K562 (cell line): ENCODE data around the gene CHN1. TPM values are rescaled to one million over a fixed set of nuclear protein-coding genes. Genes with fewer than 3 reads are reported as not detected.

ENCODE experiments used
- ATAC-seq: fragments of 200-7000 bp; cut with Tn5 transposase; 3 replicates; pipeline ENCODE4 v1.9.1; 2020; ENCODE audit warnings: moderate library complexity
- BruUV-seq: library from RNA; stranded (reverse); fragments of 400-500 nt; replicated peaks from 2 replicates; lab custom pipeline; 2021; lab: Mats Ljungman, UMichigan
- CTCF ChIA-PET: fragments of 300-600 bp; formaldehyde crosslinking; extraction: SDS; loops from one replicate; lab custom pipeline; 2021; ENCODE audit warnings: low intra/inter-chr PET ratio; lab: Yijun Ruan, JAX
- POLR2A ChIA-PET: fragments of 300-600, 350-650 bp; sonication (Branson Sonifier 250); formaldehyde crosslinking; extraction: SDS; loops from one replicate; lab custom pipeline; 2021; ENCODE audit warnings: antibody characterized with exemption, inconsistent platforms; lab: Yijun Ruan, JAX
- DNase-seq, 4 experiments: peaks; one replicate each; pipeline versions ENCODE4 v3.0.0 to v3.0.0-alpha.2; 2011 to 2018; ENCODE audit warnings: low spot score in 3 of 4, mixed read lengths in 3 of 4; ENCODE audit errors: extremely low read depth in 1 of 4
- FAIRE-seq: peaks from 2 replicates; lab custom pipeline; 2011; peaks lifted over from hg19 to GRCh38; lab: Jason Lieb, UNC
- H2AFZ ChIP-seq: 2 replicates; pipeline ENCODE4 v1.6.0; 2011; ENCODE audit warnings: low read depth, low read length, control low read depth, inconsistent platforms
- H3K27ac ChIP-seq: fragments of 200-600 bp; 3 replicates; pipeline ENCODE4 v1.8.0; 2011; ENCODE audit warnings: low read depth, mild to moderate bottlenecking, control low read depth, inconsistent platforms, low read length, moderate library complexity, mixed read lengths; ENCODE audit errors: extremely low read depth
- H3K27me3 ChIP-seq, 2 experiments: fragments of 300-600 bp in 1 of 2; 2 replicates in 1 of 2; 3 replicates in 1 of 2; pipeline versions ENCODE4 v1.6.0 to v1.8.0; 2011; ENCODE audit warnings: inconsistent platforms in 2 of 2, low read length in 2 of 2, mild to moderate bottlenecking in 1 of 2, mixed read lengths in 1 of 2, moderate library complexity in 1 of 2; ENCODE audit not compliant: control insufficient read depth in 2 of 2, insufficient read depth in 2 of 2
- H3K36me3 ChIP-seq: fragments of 300-600 bp; 3 replicates; pipeline ENCODE4 v1.8.0; 2011; ENCODE audit warnings: mild to moderate bottlenecking, low read length, inconsistent platforms; ENCODE audit not compliant: control insufficient read depth, insufficient read depth
- H3K4me1 ChIP-seq, 2 experiments: fragments of 200-600 bp in 1 of 2; replicated peaks in 1 of 2; 2 replicates in 1 of 2; 3 replicates in 1 of 2; pipeline versions ENCODE4 v1.5.1 to v1.8.0; 2011; ENCODE audit warnings: inconsistent platforms in 2 of 2, low read length in 2 of 2, mild to moderate bottlenecking in 1 of 2, mixed read lengths in 1 of 2, moderate library complexity in 1 of 2; ENCODE audit not compliant: control insufficient read depth in 2 of 2, insufficient read depth in 2 of 2
- H3K4me2 ChIP-seq: 2 replicates; pipeline ENCODE4 v1.6.1; 2011; ENCODE audit warnings: low read length, control low read depth, inconsistent platforms, mixed read lengths; ENCODE audit not compliant: insufficient read depth
- H3K4me3 ChIP-seq: fragments of 200-600 bp; sonication (generic), shearing (Covaris generic); 2 replicates; pipeline ENCODE4 v1.5.1; 2016; ENCODE audit warnings: control low read depth, inconsistent platforms
- H3K79me2 ChIP-seq: fragments of 200-600 bp; 3 replicates; pipeline ENCODE4 v1.8.0; 2011; ENCODE audit warnings: low read length, inconsistent platforms; ENCODE audit not compliant: control insufficient read depth, insufficient read depth
- H3K9ac ChIP-seq, 2 experiments: 2 replicates each; pipeline versions ENCODE4 v1.6.0 to v1.6.1; 2011; ENCODE audit warnings: low read depth in 2 of 2, low read length in 2 of 2, control low read depth in 1 of 2, inconsistent platforms in 1 of 2, mild to moderate bottlenecking in 1 of 2, mixed read lengths in 1 of 2; ENCODE audit not compliant: insufficient read depth in 1 of 2
- H3K9me1 ChIP-seq: one replicate; pipeline ENCODE4 v1.6.0; 2011; ENCODE audit warnings: inconsistent platforms, mild to moderate bottlenecking, low read length, moderate library complexity; ENCODE audit not compliant: control insufficient read depth, insufficient read depth
- H3K9me3 ChIP-seq: replicated peaks from 2 replicates; pipeline ENCODE4 v1.5.1; 2011; ENCODE audit warnings: low read depth, low read length, inconsistent platforms; ENCODE audit not compliant: control insufficient read depth, insufficient read depth
- H4K20me1 ChIP-seq: replicated peaks from 2 replicates; pipeline ENCODE4 v1.6.1; 2011; ENCODE audit warnings: low read length, inconsistent platforms, mixed read lengths; ENCODE audit not compliant: control insufficient read depth, insufficient read depth
- HDAC6 ChIP-seq: IDR thresholded peaks from 2 replicates; pipeline ENCODE4 v1.6.1; 2012; ENCODE audit warnings: low read depth, mild to moderate bottlenecking, control low read depth, inconsistent platforms, low read length, moderate library complexity
- HLTF ChIP-seq: fragments of 450-650 bp; IDR thresholded peaks from 2 replicates; pipeline ENCODE4 v1.6.1; 2016
- JUN ChIP-seq, 2 experiments: sonication (generic) in 1 of 2; formaldehyde crosslinking in 1 of 2; IDR thresholded peaks; 2 replicates each; pipeline versions ENCODE4 v1.6.1 to v1.8.0; 2012 to 2022; ENCODE audit warnings: borderline replicate concordance in 2 of 2, mild to moderate bottlenecking in 2 of 2, improper control_type of control experiment in 1 of 2, low read depth in 1 of 2, low read length in 1 of 2, missing genetic modification reagents in 1 of 2
- MECOM ChIP-seq: fragments of 250-450 bp; sonication (Bioruptor Pico); IDR thresholded peaks from 2 replicates; pipeline ENCODE4 v1.8.0; 2022; ENCODE audit warnings: inconsistent platforms
- NCOA2 ChIP-seq, 2 experiments: fragments of 450-650 bp; IDR thresholded peaks; 2 replicates each; pipeline ENCODE4 v1.6.1; 2018; ENCODE audit warnings: mild to moderate bottlenecking in 2 of 2, moderate library complexity in 1 of 2; ENCODE audit not compliant: partially characterized antibody in 2 of 2
- PCBP1 ChIP-seq: fragments of 200-400 bp; formaldehyde crosslinking; IDR thresholded peaks from 2 replicates; pipeline ENCODE4 v1.6.1; 2018; ENCODE audit warnings: mild to moderate bottlenecking, low read depth, low read length; ENCODE audit not compliant: poor library complexity, severe bottlenecking
- POLR2AphosphoS5 ChIP-seq: IDR thresholded peaks from 2 replicates; pipeline ENCODE4 v1.6.1; 2011; ENCODE audit warnings: mild to moderate bottlenecking, low read depth, low read length, moderate library complexity; ENCODE audit not compliant: control insufficient read depth, insufficient read depth
- SMAD4 ChIP-seq: fragments of 250-450 bp; sonication (Bioruptor Pico); conservative IDR thresholded peaks from 2 replicates; pipeline ENCODE4 v1.8.0; 2021; ENCODE audit warnings: inconsistent platforms, mild to moderate bottlenecking, moderate library complexity
- ZBTB7A ChIP-seq: IDR thresholded peaks from 2 replicates; pipeline ENCODE4 v1.6.1; 2011; ENCODE audit warnings: low read depth, mild to moderate bottlenecking, low read length, moderate library complexity, borderline replicate concordance; ENCODE audit not compliant: control insufficient read depth
- ZNF408 ChIP-seq: fragments of 250-450 bp; sonication (Bioruptor Pico); IDR thresholded peaks from 2 replicates; pipeline ENCODE4 v1.4.0; 2020; ENCODE audit warnings: low read depth, mild to moderate bottlenecking, moderate library complexity
- ZNF644 ChIP-seq: fragments of 200-800 bp; sonication (Bioruptor generic); IDR thresholded peaks from 2 replicates; pipeline ENCODE4 v1.6.1; 2016; ENCODE audit warnings: low read depth, missing genetic modification characterization, missing compliant biosample characterization
- WGBS: fragments of 100-300 bp; shearing (Covaris generic); methylation state at CpG from one replicate; pipeline ENCODE4 v1.1.6; 2016; ENCODE audit warnings: low coverage, mixed read lengths; ENCODE audit not compliant: insufficient coverage; ENCODE audit errors: missing lambda C conversion rate; 5-methylcytosine and 5-hydroxymethylcytosine counted together
- in situ Hi-C: fragments of 300-500 bp; cut with MboI; formaldehyde crosslinking; loops from 4 replicates; pipeline ENCODE4 v1.15.0; 2018; ENCODE audit warnings: inconsistent platforms, mixed read lengths
- intact Hi-C: fragments of 100-400 bp; cut with micrococcal nuclease; formaldehyde crosslinking; loops from 2 replicates; pipeline ENCODE4 v1.14.2; 2022
- polyA plus RNA-seq, 8 experiments: library from polyadenylated mRNA; depleted of rRNA in 4 of 8; stranded (reverse) in 5 of 8; unstranded in 3 of 8; fragments of >200 nt; fragmentation: Nextera tagmentation in 2 of 8; fragmentation: Illumina TruSeq in 1 of 8; extraction: Ambion mirVana in 2 of 8; extraction: Trizol in 1 of 8; gene quantifications; 2 replicates each; pipeline versions ENCODE4 v1.2.1 to v1.2.3, GENCODE V29; 2011 to 2014; ENCODE audit warnings: inconsistent platforms in 1 of 8, missing spikeins in 1 of 8
- total RNA-seq, 7 experiments: library from RNA; depleted of rRNA in 6 of 7; stranded (reverse); fragments of >200 nt in 6 of 7; fragmentation: Illumina TruSeq in 2 of 7; extraction: Trizol in 2 of 7; gene quantifications; 2 replicates each; pipeline versions ENCODE4 v1.2.1 to v1.2.3, GENCODE V29; 2011 to 2021; ENCODE audit warnings: low replicate concordance in 1 of 7
- TF ChIP-seq, protein P1 (sequence below), 3 experiments: fragments of 200-800 bp in 1 of 3; sonication (Bioruptor generic) in 1 of 3; sonication (generic) in 1 of 3; formaldehyde crosslinking in 1 of 3; IDR thresholded peaks; 2 replicates each; pipeline versions ENCODE4 v1.6.1 to v1.8.0; 2016 to 2022; ENCODE audit warnings: mild to moderate bottlenecking in 2 of 3, missing compliant biosample characterization in 2 of 3, missing genetic modification characterization in 2 of 3, missing genetic modification reagents in 1 of 3
- TF ChIP-seq, protein P2 (sequence below): fragments of 450-650 bp; formaldehyde crosslinking; IDR thresholded peaks from 2 replicates; pipeline ENCODE4 v1.4.0; 2020; ENCODE audit warnings: mild to moderate bottlenecking, moderate library complexity

CHN1 gene
- total and polyA plus RNA-seq, 9 of the 15 experiments (the other 6 are each of a cell fraction or from before 2014, with no cell fraction given) = 0.17 to 2.0 (median 0.87) TPM

- no peak for TF ChIP-seq SMAD4
These were observed 41.5 kb downstream of the CHN1 start (continued) for GRCh38 chr2:174963437-174964400.

GRCh38 chr2:174959787-174960186 is 45.4 kb downstream of the CHN1 start:
- in situ Hi-C loops = no loop called here
- no peak for ATAC-seq
- TF ChIP-seq PCBP1 (no peak), ZNF644 (no peak), HDAC6 (no peak), NCOA2 (IDR thresholded peaks at IDR 0.05; ENCODE audit: partially characterized antibody in 2 of 2) (no peak), HLTF (no peak), JUN (IDR thresholded peaks at IDR 0.05; ENCODE audit: borderline replicate concordance, low read depth, low read length) (no peak), JUN (CRISPR knock-in tag; IDR thresholded peaks at IDR 0.05; ENCODE audit: borderline replicate concordance) (no peak), ZNF408 (no peak), ZBTB7A (no peak), POLR2AphosphoS5 (no peak), MECOM (CRISPR knock-in tag) (no peak)
- TF ChIP-seq, protein P1, sequence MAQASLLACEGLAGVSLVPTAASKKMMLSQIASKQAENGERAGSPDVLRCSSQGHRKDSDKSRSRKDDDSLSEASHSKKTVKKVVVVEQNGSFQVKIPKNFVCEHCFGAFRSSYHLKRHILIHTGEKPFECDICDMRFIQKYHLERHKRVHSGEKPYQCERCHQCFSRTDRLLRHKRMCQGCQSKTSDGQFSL (CRISPR knock-in tag; IDR thresholded peaks at IDR 0.05) = no peak
- TF ChIP-seq, protein P1 (tag; IDR thresholded peaks at IDR 0.05) = no peak
- TF ChIP-seq, protein P2, sequence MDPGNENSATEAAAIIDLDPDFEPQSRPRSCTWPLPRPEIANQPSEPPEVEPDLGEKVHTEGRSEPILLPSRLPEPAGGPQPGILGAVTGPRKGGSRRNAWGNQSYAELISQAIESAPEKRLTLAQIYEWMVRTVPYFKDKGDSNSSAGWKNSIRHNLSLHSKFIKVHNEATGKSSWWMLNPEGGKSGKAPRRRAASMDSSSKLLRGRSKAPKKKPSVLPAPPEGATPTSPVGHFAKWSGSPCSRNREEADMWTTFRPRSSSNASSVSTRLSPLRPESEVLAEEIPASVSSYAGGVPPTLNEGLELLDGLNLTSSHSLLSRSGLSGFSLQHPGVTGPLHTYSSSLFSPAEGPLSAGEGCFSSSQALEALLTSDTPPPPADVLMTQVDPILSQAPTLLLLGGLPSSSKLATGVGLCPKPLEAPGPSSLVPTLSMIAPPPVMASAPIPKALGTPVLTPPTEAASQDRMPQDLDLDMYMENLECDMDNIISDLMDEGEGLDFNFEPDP = no peak
- TF ChIP-seq, all 486 proteins: peak for 0
- H3K4me1 ChIP-seq = no peaks in the 10 kb centered on the region
- no peaks in the 10 kb centered on the region for H3K9me3 ChIP-seq
- H3K9me1 ChIP-seq = no peaks in the 10 kb centered on the region
- no peak overlapping the region for H3K4me2 ChIP-seq
- no peak overlapping the region for H2AFZ ChIP-seq
- H4K20me1 ChIP-seq = no peaks in the 10 kb centered on the region
- DNase-seq (no peak), FAIRE-seq (no peak)
- no peak overlapping the region for H3K27ac ChIP-seq
- ChIA-PET POLR2A (interaction anchor here (0.8 kb wide), 1 partner anchor 850 kb away, joined by 3 read pairs; no protein-coding TSS in a partner anchor), CTCF (no interaction called here)
- BruUV-seq = no TSS peak
- intact Hi-C loops = no loop called here
- H3K27me3 ChIP-seq = peaks cover 12 to 27% of the 10 kb centered on the region in 2 experiments; a peak in 4 of 5 replicates
- no peak overlapping the region for H3K4me3 ChIP-seq
- H3K79me2 ChIP-seq = no peaks in the 10 kb centered on the region
- H3K9ac ChIP-seq = no peak overlapping the region
- no peaks in the 10 kb centered on the region for H3K36me3 ChIP-seq
- WGBS = 3% methylated on average over 2 of the region's 2 CpGs
